Fibroblast of gingiva (primary cell): ENCODE data around the gene ODF4.

ENCODE experiments used
- DNase-seq: peaks from one replicate; pipeline ENCODE4 v3.0.0-alpha.2; 2011; ENCODE audit warnings: low read depth

Gene ODF4, protein sequence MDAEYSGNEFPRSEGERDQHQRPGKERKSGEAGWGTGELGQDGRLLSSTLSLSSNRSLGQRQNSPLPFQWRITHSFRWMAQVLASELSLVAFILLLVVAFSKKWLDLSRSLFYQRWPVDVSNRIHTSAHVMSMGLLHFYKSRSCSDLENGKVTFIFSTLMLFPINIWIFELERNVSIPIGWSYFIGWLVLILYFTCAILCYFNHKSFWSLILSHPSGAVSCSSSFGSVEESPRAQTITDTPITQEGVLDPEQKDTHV

DNA sequence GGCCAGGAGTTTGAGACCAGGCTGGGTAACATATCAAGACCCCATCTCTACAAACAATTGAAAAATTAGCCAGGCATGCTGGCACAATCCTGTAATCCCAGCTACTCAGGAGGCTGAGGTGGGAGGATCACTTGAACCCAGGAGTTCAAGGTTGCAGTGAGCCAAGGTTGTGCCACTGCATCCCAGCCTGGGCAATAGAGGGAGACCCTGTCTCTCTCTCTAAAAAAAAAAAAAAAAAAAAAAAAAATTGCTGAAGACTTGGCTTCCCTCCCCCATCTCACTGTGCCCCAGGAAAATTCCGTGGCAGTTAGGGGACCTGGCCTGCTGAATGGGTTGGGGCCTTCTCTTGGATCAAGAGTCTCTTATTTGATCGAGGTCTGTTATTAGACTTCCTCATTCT, at the start of gene ODF4:
Gene ODF4, plus strand, starts transcription at position 301 of the 400 bp plus-strand sequence. CDS start 212 bp downstream, outside the sequence.
- no peak for DNase-seq

DNA sequence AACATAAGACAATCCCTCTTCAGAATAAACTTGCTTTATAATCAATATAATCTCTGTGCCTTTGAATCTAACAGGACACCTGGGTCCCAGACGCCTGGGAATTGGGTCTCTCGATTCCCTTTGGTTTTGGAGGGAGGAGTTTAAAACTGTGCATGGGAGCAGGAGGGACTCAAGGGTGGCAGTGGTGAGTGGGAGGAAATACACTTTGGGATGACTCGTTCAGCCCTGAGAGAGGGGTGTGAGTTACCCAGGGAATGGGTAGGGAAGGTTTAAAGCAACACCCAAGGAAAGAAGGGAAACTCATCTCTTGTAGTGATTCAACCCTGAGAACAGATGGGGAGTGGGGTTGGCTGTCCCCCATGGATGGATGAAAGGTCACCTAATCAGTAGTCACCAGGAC, 49.6 kb upstream of the ODF4 start:
- no peak for DNase-seq

DNA sequence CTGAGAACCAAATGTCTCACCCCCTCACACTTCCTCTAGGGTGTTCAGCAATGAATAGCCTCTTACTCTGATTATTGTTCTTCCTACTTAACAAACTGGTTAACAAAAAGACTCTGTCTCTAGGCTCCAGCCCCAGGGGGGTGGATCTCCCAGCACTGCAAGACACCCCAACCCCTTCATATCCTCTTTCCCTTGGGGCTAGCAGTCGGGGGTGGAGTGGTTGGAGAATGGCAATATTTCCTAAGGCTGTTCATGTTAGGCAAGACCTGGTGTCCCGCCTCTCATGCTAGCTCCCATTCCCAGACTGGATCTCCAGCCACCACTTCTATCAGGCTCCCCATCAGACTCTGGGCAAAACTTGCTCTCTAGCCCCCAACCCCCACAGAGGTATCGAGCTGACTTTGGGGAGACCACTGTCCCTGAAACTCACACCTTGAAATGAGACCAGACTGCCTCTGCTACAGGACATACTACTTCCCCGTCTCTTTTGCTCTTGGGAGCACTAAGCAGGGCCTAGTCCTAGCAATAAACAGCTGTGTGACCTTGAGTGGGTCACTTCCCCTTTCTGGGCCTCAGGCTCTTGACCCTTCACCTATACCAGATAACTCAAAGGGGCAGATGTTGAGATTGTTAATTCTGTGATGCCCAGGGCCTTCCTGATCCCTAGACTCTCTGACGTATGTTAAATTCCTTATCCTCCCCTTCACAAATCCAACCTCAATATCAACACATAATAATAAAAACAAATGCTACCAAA, 46.8 kb upstream of the ODF4 start:
- no peak for DNase-seq

DNA sequence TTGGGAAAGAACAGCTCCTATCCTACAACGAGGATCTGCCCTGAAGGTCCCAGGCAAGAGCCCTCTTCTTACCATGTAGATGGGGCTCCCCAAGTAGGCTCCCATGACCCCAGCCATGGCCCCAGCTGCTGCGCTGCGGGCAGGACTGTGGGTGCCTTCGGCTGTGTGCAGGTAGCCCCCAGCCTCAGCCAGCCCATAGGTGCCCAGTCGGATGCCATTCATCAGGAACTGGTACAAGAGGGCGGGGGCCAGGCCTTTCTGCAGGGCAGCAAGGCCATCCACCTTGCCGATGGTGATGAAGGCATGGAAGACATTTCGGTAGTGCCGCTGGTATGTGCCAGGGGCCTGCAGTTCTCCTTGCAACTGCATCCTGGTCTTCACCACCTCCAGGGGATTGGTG, 45.3 kb upstream of the ODF4 start:
- DNase-seq: no peak

DNA sequence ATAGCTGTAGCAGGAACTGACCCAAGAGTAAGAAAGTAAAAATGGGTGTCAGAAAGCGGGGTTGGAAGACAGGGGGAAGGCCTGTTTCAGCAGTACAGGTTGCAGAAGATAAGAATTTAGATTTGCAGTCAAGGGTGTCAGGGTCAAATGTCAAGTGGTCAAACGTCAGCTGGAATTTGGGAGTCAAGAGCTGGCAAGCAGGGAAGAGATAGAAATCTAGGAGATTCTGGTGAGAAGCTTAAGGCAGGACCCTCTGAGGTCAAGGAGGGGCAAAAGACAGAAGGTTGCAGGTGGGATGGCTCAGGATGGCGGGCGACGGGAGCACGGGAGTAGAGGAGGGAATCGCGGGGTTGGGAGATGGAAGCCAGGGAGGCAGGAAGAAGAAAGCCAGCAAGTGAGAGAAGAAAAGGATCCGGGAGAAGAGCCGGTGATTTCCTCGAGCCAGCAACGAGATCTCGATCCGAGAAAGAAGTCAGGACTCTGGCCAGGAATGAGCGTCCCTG, 44.8 kb upstream of the ODF4 start:
- no peak for DNase-seq

DNA sequence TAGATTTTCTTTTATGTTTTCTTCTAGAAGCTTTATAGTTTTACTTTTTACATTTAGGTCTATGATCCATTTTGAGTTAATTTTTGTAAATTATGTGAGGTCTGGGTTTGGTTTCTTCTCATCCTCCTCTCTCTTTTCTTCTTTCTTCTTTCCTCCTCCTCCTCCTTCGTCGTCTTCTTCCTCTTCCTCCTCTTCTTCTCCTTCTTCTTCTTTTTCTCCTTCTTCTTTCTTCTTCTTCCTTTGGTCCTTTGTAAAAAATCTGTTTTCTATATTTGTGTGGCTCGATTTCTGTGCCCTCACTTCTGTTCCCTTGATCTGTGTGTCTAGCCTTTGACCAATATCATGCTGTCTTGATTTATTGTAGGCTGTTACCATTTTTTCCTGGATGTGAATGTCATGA, 39.4 kb upstream of the ODF4 start:
- DNase-seq: no peak

DNA sequence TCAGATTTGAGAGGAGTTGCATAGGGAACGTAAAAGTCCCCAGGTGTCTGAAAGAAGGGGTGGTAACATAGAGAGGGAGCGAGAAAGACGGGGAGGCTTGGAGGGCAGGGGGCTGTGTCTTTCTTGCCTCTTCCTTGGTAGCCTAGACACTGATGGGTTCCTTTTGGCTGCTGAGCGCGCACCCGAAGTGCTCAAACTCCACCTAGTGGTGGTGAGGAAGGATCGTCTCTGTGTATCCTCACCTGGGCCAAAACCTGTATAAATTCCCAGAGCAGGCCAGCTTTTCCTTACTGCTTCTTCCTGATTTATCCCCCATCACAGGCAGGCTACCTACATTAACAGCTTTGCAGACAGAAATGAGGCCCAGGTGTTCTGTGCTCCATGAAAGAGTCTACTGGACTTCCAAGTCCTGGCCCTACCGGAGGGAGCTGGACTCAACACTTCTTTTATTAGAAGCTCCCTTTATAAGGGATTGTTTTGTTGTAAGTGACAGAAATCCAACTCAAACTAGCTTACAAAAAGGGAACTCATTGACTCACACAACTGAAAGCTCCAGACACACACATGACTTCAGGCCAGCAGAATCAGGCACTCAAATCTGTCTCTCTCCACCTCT, 38.9 kb upstream of the ODF4 start:
- peak; percentile 57 for DNase-seq

DNA sequence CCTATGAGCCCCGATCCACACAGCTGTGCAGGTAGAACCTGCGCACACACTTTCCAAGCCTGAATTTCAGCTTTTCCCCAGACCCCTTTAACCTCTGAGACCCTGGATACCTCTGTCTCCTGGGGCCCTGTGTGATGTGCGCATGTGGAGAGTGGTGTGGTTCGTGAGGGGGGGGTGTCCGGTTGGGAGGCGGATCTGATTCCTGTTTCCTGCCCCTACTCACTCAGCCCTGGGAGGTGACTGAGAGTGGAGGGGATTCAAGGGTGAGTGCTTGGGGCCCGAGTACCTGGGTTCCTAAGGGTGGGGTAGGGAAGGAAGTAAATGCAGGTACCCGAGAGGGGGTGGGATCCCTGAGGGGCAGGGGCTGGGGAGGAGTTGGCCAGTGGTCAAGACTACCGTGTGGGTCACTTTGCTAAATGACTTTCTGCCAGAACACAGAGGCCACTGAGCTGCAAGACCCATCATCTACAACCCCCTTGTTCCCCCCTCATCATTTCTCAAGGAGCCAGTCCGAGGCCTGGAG, 29.0 kb upstream of the ODF4 start:
- no peak for DNase-seq

DNA sequence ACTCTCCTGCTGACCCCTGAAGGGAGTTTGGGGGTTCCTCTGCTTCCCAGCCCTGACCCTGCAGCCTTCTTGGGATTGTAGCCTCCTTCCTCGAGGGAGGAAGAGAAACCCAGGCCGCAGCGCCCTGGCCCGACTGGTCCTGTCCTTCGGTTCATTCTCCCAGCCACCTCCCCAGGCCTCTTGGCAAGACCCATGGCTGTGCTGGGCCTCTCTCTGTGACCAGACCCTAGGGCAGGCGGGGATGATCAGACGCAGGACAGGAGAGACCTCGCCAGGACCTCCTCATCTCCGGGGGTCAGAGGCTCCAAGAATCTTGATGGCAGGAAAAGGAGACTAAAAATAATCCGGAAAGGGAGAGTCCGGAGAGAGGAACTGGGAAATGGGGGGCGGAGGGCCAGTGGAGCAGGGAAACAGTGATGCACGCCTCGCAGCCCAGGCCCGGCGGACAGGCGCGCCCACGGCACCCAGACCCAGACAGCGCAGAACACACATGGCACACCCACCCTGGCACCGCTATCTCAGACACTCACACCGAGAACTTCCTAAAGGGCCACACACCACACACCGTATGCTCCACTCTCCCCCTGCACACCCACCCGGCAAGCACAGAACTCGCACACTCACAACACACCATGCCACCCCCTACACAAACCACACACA, 28.4 kb upstream of the ODF4 start:
- DNase-seq: no peak

DNA sequence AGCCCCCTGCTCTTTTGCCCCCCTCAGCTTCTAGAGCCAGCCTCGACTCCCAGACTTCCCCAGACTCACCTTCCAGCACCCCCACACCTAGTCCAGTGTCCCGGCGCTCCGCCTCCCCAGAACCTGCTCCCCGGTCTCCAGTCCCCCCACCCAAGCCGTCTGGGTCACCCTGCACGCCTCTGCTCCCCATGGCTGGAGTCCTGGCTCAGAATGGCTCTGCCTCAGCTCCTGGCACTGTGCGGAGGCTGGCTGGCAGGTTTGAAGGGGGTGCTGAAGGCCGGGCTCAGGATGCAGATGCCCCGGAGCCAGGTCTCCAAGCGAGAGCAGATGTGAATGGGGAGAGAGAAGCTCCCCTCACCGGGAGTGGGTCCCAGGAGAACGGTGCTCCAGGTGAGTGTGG, 27.4 kb upstream of the ODF4 start:
- no peak for DNase-seq

DNA sequence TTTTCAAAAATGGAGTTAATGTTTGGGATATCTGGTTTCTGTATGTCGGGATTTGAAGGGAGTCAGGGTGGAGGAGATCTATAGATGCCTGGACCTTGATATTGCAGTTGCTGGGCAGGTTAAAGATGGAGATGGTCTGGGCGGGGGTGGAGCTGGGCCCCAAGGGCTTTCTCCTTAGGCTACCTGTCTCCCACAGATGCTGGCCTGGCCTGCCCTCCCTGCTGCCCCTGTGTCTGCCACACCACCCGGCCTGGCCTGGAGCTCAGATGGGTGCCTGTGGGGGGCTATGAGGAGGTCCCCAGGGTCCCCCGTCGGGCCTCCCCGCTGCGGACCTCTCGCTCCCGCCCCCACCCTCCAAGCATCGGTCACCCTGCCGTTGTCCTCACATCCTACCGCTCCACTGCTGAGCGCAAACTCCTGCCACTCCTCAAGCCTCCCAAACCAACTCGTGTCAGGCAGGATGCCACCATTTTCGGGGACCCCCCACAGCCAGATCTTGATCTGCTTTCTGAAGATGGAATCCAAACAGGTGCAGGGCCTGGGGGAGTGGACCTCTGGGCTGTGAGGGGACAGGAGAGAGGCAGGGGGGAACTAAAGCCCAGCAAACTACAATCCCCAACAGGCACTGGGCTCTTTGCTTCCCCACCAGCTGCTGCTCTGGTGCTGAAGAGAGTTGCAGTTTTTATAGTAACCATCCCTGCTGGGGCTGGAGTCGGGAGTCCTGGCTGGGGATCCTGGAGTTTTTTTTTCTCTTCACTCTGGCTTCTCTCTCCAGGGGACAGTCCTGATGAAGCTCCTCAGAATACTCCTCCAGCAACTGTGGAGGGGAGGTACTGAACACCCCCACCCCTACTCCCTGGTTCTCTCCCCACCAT, 26.7 kb upstream of the ODF4 start:
- DNase-seq: no peak

DNA sequence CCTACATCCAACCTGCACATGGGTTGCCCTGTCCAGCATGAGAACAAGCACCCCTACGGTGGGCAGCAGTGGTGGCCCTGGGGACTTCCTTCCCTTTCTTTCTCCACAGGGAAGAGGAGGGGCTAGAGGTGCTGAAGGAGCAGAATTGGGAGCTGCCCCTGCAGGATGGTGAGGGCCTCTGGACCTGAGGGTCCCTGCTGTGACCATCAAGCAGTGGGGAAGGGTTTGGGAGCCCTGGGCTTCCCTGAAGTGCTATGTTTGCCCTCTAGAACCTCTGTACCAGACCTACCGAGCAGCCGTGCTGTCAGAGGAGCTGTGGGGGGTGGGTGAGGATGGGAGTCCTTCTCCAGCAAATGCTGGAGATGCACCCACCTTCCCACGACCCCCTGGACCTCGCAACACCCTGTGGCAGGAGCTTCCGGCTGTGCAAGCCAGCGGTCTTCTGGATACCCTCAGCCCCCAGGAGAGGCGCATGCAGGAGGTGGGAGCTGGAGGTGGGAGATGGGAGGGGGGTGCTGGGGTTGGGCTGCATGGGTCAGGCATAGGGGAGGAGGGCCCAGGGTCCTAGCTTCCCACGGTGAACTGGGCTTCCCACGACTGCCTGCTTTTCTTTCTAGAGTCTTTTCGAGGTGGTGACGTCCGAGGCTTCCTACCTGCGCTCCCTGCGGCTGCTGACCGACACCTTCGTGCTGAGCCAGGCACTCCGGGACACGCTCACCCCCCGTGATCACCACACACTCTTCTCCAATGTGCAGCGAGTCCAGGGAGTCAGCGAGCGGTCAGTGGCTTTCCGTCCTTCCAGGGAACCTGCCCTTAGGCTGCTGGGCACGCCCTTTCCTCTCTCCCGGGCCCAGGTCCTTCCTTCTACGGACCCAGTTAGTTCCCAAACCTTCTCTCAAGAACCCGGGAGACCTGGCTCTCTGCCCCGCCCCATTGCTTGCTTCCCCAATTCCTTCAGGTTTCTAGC, 24.6 kb upstream of the ODF4 start:
- no peak for DNase-seq

DNA sequence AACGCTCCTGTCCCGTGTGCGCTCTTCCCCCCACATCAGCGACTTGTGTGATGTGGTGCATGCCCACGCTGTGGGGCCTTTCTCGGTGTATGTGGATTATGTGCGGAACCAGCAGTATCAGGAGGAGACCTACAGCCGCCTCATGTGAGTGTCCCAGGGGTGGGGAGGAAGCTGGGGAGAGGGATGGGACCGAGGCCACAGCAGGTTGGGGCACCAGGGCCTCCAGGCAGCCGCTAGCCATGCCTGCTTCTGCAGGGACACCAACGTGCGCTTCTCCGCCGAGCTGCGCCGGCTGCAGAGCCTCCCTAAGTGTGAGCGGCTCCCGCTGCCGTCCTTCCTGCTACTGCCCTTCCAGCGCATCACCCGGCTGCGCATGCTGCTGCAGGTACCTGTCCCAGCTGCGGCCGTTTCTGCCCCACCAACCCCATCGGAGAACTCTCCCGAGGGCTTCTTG, 23.8 kb upstream of the ODF4 start:
- DNase-seq: no peak

DNA sequence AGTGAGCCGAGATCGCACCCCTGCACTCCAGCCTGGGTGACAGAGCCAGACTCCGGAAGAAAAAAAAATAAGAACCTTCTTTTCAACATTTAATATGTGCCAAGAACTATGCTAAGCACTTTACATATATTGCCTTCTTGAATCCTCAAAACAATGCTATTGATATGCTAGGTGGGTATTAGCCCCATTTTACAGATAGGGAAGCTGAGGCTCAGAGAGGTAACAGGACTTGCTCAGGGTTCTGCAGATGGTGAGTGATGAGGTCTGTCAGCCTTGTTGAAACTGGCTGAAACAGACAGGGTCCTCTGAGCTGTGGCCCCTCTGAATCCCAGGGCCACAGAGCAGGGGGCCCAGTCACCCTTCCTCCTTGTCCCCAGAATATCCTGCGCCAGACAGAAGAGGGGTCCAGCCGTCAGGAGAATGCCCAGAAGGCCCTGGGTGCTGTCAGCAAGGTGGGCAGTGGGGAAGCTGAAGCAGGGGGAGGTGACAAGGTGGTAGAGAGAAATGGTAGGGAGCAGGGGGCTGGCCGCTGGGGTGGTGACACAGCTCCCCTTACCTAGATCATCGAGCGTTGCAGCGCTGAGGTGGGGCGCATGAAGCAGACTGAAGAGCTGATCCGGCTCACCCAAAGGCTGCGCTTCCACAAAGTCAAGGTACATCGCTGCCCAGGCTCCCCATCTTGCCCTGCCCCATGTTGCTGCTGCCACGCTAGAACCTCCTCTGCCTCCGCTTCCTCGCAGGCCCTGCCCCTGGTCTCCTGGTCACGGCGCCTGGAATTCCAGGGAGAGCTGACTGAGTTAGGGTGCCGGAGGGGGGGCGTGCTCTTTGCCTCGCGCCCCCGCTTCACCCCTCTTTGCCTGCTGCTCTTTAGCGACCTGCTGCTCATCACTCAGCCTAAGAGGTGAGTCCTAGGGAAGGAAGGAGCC, 21.4 kb upstream of the ODF4 start:
- DNase-seq: no peak

DNA sequence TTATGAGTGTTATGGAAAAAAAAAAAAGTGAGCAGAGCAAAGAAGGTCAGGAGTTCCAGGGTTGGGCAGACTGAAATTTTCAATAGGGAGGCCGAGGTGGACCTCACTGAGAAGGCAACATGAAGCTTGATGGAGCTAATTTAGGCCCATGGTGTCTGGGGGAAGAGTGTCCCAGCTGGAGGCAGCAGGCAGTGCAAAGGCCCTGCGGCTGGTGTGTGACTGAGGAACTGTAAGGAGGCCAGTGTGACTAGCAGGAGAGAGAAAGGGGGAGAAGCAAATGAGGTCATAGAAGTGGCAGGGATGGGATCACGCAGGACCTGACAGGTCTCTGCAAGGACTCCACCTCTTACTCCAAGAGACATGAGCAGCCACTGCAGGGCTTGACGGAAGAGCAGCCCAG, 19.4 kb upstream of the ODF4 start:
- no peak for DNase-seq

DNA sequence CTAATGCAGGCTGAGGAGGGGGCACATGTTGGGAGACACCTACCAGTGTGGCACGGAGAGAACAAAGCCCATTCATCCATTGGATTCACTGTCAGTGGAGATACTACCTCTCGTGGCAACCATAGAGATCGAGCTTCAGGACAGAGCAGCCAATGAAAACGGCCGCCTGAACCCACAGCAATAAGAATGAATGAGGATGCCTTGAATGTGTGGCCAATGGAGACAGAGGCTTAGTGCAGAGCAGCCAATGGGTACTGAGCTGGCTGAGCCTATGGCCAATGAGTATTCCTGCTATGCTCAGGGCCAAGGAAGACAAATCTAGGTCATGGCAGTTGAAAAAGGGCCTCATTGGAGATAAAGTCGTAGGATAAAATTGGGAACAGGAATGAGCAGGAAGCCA, 18.6 kb upstream of the ODF4 start:
- DNase-seq: no peak

DNA sequence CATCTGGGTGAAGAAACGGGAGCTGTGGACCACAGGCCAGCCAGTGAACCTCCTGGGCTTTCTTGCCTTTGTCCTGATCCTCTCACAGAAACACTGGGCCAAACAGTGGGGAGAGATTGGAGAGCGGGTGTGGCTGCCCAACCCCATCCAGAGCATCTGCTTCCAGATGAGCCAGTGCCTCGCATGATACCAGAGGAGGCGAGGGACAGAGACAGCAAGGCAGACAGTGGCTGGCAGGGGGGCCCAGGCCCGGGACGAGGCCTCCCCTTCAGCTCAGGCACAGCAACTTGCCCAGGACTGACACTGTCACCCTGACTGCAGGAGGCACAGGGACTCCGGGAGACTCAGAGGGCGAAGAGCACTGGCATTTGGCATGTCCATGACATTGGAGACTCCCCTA, 17.6 kb upstream of the ODF4 start:
- no peak for DNase-seq

DNA sequence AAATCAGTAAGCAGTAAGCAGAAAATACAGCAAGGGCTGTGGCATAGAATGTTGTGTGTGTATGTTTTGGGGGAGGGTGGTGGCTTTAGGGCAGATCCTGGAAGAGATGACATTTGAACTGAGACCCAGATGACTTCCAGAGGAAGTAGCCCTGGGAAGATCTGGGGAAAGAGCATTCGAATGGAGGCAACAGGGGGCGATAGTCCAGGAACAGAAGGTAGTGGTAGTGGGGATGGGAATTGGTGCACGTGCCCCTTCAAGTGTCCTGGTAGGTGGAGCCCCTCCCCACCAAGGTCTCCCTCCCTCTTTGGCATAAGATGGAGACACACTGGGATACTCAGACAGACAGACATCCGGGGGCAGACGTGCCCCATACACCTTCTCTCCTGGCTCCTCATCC, 15.5 kb upstream of the ODF4 start:
- DNase-seq: no peak

DNA sequence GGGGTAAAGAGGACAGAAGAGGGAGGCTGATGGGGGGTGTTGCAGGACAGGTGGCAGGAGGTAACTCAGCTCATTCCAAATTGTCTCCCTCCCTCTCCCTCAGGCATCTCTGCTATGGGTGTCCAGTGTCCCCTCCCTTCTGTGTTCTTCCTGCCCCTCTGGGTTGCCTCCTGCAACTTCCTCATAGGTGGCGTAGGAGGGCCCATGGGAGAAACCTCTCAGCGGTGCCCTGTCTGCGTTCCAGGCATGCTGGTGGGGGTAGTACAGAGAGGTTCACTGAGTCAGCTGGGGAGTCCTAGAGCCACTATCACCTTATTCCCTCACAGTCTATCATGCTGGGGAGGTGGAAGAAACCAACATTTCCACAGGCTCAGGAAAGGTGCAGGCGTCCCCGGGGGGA, 14.7 kb upstream of the ODF4 start:
- no peak for DNase-seq
